ENCODE results near the gene STX7. TPM values are rescaled to one million over a fixed set of nuclear protein-coding genes. Genes with fewer than 3 reads are reported as not detected.

The STX7 gene
- total and polyA plus RNA-seq, 3 donors from 2014 or later: 12.7 to 18.8 (median 16.2) TPM

- Histone ChIP-seq H3K4me1 (no peaks in the 10 kb centered on the region), H3K4me3 (peak overlapping the region; percentile 34 to 65), H3K27ac (no peak overlapping the region), H3K27me3 (no peaks in the 10 kb centered on the region), H3K36me3 (ENCODE audit: low read depth, missing control alignments) (no peaks in the 10 kb centered on the region), H3K9me3 (no peaks in the 10 kb centered on the region)
- WGBS, 2 donors: 26 to 30% methylated on average over 6 to 11 of the region's 11 CpGs
- intact Hi-C loops (cut with DNase I; ENCODE audit: low total_unique reads): no loop called here
- DNase-seq: no peak
- TF ChIP-seq CTCF (IDR thresholded peaks at IDR 0.05): no peak
- no peak for TF ChIP-seq POLR2A (IDR thresholded peaks at IDR 0.05)
These were observed 112.4 kb downstream of the STX7 start for GRCh38 chr6:132400555-132400882.

- WGBS, 2 donors: 60 to 71% methylated on average over 4 of the region's 4 CpGs
- H3K27ac ChIP-seq: no peak overlapping the region
- H3K4me3 ChIP-seq: no peak overlapping the region
These were observed 113.4 kb downstream of the STX7 start for GRCh38 chr6:132399376-132400074.

More at GRCh38 chr6:132399376-132400074, 113.4 kb downstream of the STX7 start:
- no peak for DNase-seq
- Histone ChIP-seq H3K4me1 (no peaks in the 10 kb centered on the region), H3K27me3 (no peaks in the 10 kb centered on the region), H3K36me3 (ENCODE audit: low read depth, missing control alignments) (no peaks in the 10 kb centered on the region), H3K9me3 (no peaks in the 10 kb centered on the region)
- intact Hi-C loops (cut with DNase I; ENCODE audit: low total_unique reads): no loop called here
- no peak for TF ChIP-seq CTCF (IDR thresholded peaks at IDR 0.05)
- TF ChIP-seq POLR2A (IDR thresholded peaks at IDR 0.05): no peak

Small RNA genes lying within 50 kb of the gene (small RNA-seq; reads per million reads assigned to genes)
- gene TAAR7P: 0 reads per million in 2 donors

Other genes with a start within 250 kb of the STX7 start
- gene MOXD1, start 111.6 kb downstream of the STX7 start, total RNA-seq: 1 to 10 TPM; 3.1 to 7.4 TPM
- 8.6 TPM for gene MOXD1, start 111.6 kb downstream of the STX7 start, polyA plus RNA-seq (ENCODE audit: insufficient read depth, low read depth, low replicate concordance)
- under 1 TPM in 1 of 2 donors, not detected in 1; 0.39 TPM for gene TAAR9, start 25.2 kb upstream of the STX7 start, total RNA-seq
- gene TAAR9, start 25.2 kb upstream of the STX7 start, polyA plus RNA-seq (ENCODE audit: insufficient read depth, low read depth, low replicate concordance): not detected
- gene TAAR8, start 39.6 kb upstream of the STX7 start, total RNA-seq: not detected
- gene TAAR8, start 39.6 kb upstream of the STX7 start, polyA plus RNA-seq (ENCODE audit: insufficient read depth, low read depth, low replicate concordance): not detected
- not detected for gene TAAR6, start 57.2 kb upstream of the STX7 start, total RNA-seq
- not detected for gene TAAR6, start 57.2 kb upstream of the STX7 start, polyA plus RNA-seq (ENCODE audit: insufficient read depth, low read depth, low replicate concordance)
- gene TAAR5, start 76.6 kb upstream of the STX7 start, total RNA-seq: not detected
- not detected for gene TAAR5, start 76.6 kb upstream of the STX7 start, polyA plus RNA-seq (ENCODE audit: insufficient read depth, low read depth, low replicate concordance)
- gene TAAR2, start 111.2 kb upstream of the STX7 start, total RNA-seq: not detected
- not detected for gene TAAR2, start 111.2 kb upstream of the STX7 start, polyA plus RNA-seq (ENCODE audit: insufficient read depth, low read depth, low replicate concordance)
- not detected for gene TAAR1, start 146.1 kb upstream of the STX7 start, total RNA-seq
- not detected for gene TAAR1, start 146.1 kb upstream of the STX7 start, polyA plus RNA-seq (ENCODE audit: insufficient read depth, low read depth, low replicate concordance)
- gene VNN1, start 200.9 kb upstream of the STX7 start, total RNA-seq: under 1 TPM; 0.16 to 0.37 TPM
- 0.54 TPM for gene VNN1, start 200.9 kb upstream of the STX7 start, polyA plus RNA-seq (ENCODE audit: insufficient read depth, low read depth, low replicate concordance)
- gene VNN2, start 244.8 kb upstream of the STX7 start, total RNA-seq: under 1 TPM; 0.31 to 0.47 TPM
- gene VNN2, start 244.8 kb upstream of the STX7 start, polyA plus RNA-seq (ENCODE audit: insufficient read depth, low read depth, low replicate concordance): 2.0 TPM

All from testis (tissue), 3 donors.